Measurements from ENCODE around the gene NSUN2.

- TF ChIP-seq CTCF (conservative IDR thresholded peaks at IDR 0.05; ENCODE audit: low read depth in 2 of 2), result no peak
- no peak for TF ChIP-seq EZH2 (IDR thresholded peaks at IDR 0.05; ENCODE audit: low read depth, unreplicated experiment)
- TF ChIP-seq ZNF114 (CRISPR knock-in tag; IDR thresholded peaks at IDR 0.05), result no peak
- TF ChIP-seq POLR2AphosphoS5 (IDR thresholded peaks at IDR 0.05; ENCODE audit: low read depth), result no peak
- TF ChIP-seq EZH2phosphoT487 (IDR thresholded peaks at IDR 0.05; ENCODE audit: unreplicated experiment), result no peak
- no peak for TF ChIP-seq JUNB (IDR thresholded peaks at IDR 0.05; ENCODE audit: unreplicated experiment)
- TF ChIP-seq REST (IDR thresholded peaks at IDR 0.05; ENCODE audit: unreplicated experiment), result no peak
- no peak for TF ChIP-seq ZNF331 (CRISPR knock-in tag; IDR thresholded peaks at IDR 0.05; ENCODE audit: low read depth)
- no peak for TF ChIP-seq ETS1 (IDR thresholded peaks at IDR 0.05)
- no peak for TF ChIP-seq CREB1 (CRISPR knock-in tag; IDR thresholded peaks at IDR 0.05; ENCODE audit: low read depth)
- TF ChIP-seq NANOG (IDR thresholded peaks at IDR 0.05; ENCODE audit: borderline replicate concordance), result no peak
- TF ChIP-seq ZNF462 (CRISPR knock-in tag; IDR thresholded peaks at IDR 0.05), result no peak
- no peak for TF ChIP-seq STAT1 (IDR thresholded peaks at IDR 0.05; ENCODE audit: unreplicated experiment)
These were observed 51.8 kb downstream of the NSUN2 start for GRCh38 chr5:6581090-6581489.
